GM12873 (cell line): Measurements from ENCODE around the gene MOV10L1.

Experiments
- TF ChIP-seq, protein P1 (sequence below): IDR thresholded peaks from 2 replicates; pipeline ENCODE4 v1.5.1; 2012; ENCODE audit warnings: low read depth, mild to moderate bottlenecking, moderate library complexity, low read length, control low read depth; ENCODE audit not compliant: insufficient read depth; ENCODE audit errors: missing control alignments

The MOV10L1 gene

DNA sequence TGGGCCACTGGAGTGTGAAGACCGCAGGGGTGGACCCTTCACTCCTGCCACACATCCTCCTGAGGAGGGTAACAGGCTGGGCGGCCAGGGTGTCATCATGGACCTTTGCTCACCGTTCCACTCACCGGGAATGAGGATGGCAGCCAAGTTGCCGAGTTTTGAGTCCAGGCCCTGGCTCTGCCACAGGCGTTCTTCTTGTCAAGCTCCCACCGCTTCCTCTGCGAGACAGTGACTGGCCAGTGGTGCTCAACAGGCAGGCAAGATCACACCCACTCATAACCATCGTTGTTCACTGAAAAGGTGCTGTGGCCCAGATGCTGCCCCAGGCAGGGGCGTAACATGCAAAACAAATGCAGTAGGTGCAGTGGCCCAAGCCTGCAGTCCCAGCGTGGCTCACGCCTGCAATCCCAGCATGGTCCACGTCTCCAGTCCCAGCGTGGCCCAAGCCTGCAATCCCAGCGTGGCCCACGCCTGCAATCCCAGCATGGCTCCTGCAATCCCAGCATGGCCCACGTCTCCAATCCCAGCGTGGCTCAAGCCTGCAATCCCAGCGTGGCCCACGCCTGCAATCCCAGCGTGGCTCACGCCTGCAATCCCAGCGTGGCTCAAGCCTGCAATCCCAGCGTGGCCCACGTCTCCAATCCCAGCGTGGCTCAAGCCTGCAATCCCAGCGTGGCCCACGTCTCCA, 75.8 kb downstream of the MOV10L1 start:
- TF ChIP-seq, protein P1, sequence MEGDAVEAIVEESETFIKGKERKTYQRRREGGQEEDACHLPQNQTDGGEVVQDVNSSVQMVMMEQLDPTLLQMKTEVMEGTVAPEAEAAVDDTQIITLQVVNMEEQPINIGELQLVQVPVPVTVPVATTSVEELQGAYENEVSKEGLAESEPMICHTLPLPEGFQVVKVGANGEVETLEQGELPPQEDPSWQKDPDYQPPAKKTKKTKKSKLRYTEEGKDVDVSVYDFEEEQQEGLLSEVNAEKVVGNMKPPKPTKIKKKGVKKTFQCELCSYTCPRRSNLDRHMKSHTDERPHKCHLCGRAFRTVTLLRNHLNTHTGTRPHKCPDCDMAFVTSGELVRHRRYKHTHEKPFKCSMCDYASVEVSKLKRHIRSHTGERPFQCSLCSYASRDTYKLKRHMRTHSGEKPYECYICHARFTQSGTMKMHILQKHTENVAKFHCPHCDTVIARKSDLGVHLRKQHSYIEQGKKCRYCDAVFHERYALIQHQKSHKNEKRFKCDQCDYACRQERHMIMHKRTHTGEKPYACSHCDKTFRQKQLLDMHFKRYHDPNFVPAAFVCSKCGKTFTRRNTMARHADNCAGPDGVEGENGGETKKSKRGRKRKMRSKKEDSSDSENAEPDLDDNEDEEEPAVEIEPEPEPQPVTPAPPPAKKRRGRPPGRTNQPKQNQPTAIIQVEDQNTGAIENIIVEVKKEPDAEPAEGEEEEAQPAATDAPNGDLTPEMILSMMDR = no peak

DNA sequence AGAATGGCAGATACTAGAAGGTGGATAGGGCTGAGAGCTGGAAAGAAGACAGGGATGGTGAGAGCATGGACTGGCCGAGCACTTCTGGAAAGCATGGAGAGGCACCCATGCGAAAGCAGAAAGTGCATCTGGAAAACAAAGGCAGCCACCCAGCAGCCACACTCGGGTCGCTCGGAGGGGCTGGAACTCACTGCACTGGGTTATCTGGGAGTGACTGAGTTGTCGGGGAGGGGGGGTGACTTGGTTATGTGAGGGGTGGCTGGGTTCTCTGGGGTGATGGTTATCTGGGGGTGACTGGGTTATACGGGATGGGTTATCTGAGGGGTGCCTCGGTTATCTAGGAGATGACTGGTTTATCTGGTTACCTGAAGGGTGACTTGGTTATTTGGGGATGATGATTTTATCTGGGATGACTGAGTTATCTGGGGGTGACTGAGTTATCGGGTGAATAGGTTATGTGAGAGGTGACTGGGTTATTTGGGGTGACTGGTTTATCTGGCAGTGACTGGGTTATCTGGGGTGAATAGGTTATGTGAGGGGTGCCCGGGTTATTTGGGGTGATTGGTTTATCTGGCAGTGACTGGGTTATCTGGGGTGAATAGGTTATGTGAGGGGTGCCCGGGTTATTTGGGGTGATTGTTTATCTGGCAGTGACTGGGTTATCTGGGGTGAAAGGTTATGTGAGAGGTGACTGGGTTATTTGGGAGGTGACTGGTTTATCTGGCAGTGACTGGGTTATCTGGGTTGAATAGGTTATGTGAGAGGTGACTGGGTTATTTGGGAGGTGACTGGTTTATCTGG, 78.1 kb downstream of the MOV10L1 start:
- TF ChIP-seq, protein P1 = no peak

DNA sequence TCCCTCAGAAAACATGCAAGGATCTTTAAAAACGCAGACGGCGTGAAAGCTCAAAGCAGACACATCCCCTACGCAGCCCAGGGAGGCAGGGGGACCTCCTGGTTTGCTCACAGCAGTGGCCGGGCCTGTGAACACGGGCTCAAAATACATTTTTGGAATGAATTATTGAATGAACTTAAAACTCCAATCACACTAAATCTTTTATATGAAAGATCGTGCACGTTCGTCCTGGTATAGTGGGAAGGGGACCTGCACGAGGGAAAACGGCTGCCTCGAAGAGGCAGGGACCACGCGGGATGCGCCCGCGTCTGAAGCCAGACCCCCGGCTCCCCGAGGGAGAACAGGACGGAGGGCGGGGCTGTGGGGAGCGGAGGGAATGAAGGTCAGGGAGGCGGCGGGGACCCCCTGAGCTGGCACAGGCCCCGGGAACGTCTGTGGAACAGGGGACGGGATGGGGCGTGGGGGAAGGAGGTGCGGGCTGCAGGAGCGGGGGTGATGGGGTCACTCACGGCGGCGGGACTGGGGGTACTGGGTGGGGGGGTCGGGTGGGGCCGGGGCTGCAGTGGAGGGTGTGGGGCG, 79.5 kb downstream of the MOV10L1 start:
- TF ChIP-seq, protein P1 = no peak

DNA sequence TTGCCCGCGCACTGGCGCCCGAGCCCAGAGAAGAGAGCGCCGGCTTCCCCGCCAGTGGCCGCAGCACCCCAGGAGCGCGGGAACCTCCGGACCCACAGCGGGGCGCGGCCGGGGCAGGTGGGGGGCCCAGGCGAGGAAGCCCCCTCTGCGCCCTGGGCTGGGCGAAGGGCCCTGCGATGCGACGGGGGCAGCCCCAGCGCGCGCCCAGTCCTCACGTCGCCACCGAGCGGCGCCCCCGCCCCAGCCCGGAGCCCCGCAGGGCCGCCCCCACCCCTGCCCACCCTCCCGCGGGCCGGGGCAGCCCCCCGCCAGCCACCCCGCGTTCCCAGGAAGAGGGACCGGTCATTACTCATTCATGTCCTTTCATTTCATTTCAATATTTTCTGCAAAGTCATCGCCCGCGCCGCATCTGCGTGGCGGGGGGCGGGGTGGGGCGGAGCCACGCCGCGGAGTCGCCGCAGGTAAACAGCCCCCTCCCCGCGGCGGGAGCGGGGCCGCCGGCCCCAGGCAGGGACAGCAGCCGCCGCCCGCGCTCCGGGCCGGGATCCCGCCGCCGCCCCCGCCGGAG, 80.1 kb downstream of the MOV10L1 start:
- TF ChIP-seq, protein P1 = no peak

DNA sequence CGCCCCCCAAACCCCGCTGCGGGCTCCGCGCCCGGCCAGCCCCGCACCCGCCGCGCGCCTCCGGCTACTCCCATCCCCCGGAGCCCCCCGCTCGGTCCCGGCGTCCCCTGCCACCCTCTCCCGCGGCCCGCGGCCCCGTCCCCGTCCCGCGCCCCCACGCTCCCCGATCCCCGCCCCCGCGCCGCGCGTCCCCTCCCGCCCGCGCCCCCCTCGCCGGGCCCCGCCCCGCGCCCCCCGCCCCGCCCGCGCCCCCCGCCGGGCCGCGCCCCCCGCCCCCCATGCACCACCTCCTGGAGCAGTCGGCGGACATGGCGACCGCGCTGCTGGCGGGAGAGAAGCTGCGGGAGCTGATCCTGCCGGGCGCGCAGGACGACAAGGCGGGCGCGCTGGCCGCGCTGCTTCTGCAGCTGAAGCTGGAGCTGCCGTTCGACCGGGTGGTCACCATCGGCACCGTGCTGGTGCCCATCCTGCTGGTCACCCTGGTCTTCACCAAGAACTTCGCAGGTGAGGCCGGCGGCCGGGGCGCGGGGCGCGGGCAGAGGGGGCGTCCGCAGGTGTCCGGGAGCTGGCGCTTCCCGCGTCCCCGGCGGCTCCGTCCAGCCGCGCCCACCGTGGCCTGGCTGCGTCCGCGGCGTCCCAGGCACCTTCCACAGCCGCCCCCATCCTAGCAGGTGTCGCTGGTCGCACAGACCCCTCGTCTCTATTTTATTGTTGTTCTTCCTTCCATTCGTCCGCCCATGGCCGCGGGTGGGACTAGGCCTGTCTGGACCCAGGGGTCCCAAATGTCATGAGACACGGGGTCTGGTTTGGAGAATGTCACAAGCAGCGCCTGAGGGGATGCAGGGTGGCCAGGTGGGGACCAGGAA, 80.9 kb downstream of the MOV10L1 start, which contains the start of gene PANX2:
Gene PANX2 (plus strand): TSS at position 279 of the 866 bp plus-strand sequence. CDS start 0 bp downstream, at position 279.
- TF ChIP-seq, protein P1 = no peak

DNA sequence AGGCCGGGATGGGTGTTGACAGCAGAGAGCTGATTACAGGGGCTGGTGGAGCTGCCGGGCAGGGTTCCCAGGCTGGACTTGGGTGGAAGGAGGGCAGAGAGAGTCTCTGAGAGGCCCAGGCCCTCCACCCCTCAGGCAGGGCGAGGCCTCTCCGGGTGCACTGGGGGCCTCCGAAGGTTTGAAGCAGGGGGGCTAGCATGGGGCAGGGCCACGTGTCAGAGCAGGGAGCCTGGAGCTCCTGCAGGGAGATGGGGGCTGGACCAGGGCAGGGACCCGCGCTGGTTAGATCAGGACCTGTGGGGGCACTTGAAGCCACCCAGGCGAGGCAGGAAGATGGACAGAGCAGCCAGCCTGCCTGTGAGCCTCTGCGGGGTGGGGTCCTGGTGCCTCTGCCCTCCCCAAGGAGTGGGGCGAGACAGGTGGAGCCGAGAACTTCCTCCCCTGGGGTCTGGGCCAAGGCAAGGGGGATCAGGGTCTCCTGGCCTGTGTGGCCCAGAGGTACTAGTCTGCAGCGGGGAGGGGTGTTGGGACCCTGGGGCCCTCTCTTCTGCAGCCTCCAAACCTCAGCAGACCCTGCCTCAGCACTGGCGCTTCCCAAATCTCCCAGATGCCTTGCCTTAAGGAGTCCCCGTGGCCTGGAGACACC, 81.6 kb downstream of the MOV10L1 start:
- TF ChIP-seq, protein P1 = no peak
